Measurements from ENCODE around the gene SYNDIG1L.
"Not testable (repeated sequence)": the region's sequence is repeated elsewhere in the genome, so short reads cannot be mapped to it uniquely, and the experiment has no call there.

Gene SYNDIG1L

GRCh38 chr14:74401504-74402241 is 24.3 kb downstream of the SYNDIG1L start:
- peak; percentile 7 to 55 (median 27) for DNase-seq

GRCh38 chr14:74400919-74401503 is 25.0 kb downstream of the SYNDIG1L start:
- DNase-seq: no peak

- no peak for DNase-seq
Measured at GRCh38 chr14:74400031-74400685, 25.9 kb downstream of the SYNDIG1L start.

- DNase-seq: no peak
Measured at GRCh38 chr14:74395094-74395493, 30.9 kb downstream of the SYNDIG1L start.

- DNase-seq: no peak
Measured at GRCh38 chr14:74394549-74394948, 31.5 kb downstream of the SYNDIG1L start.

GRCh38 chr14:74392616-74393570 is 33.1 kb downstream of the SYNDIG1L start:
- DNase-seq: no peak

- DNase-seq: no peak
Measured at GRCh38 chr14:74391479-74391878, 34.5 kb downstream of the SYNDIG1L start.

GRCh38 chr14:74390505-74390904 is 35.5 kb downstream of the SYNDIG1L start:
- not testable (repeated sequence) for DNase-seq

DNA sequence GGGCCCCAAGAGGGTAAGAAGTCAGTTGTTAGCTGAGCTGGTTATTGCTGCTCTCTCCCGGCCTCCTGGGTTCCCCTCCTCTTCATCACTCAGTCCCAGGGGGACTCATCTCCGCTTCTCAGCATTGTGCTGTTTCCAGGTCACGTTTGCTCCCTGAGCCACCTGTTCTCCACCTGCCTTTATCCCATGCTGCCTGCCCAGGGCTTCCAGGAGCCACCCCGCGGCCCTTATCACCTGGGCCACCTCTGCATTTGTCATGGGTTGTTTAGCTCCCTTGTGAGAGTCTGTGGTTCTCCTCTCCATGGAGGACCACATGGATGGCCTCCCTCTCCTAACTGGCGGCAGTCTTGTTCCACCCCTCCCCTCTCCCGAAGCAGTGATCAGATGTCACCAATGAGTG is 36.0 kb downstream of the SYNDIG1L start:
- no peak for DNase-seq

- no peak for DNase-seq
Measured at GRCh38 chr14:74382231-74382630, 43.8 kb downstream of the SYNDIG1L start.

DNA sequence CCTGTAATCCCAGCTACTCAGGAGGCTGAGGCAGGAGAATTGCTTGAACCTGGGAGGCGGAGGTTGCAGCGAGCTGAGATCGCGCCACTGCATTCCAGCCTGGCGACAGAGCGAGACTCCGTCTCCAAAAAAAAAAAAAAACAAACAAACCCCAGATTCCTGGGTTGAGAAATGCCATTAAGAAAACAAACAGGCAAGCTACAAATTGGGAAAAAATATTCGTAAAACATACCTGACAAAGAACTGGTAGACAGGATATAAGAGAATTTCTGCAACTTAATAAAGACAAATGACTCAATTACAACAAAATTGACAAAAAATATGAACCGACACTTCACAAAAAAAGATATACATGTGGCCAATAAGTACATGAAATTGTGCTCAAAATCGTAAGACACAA is 44.4 kb downstream of the SYNDIG1L start:
- not testable (repeated sequence) for DNase-seq

DNA sequence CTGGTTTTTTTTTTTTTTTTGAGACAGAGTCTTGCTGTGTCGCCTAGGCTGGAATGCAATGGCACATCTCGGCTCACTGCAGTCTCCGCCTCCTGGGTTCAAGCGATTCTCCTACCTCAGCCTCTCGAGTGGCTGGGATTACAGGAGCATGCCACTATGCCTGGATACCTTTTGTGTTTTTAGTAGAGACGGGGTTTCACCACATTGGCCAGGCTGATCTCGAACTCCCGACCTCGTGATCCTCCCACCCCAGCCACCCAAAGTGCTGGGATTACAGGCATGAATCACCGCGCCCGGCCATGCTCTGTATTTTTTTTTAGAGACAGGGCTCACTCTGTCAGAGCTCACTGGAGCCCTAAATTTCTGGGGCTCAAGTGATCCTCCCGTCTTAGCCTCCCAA is 45.2 kb downstream of the SYNDIG1L start:
- DNase-seq: no peak

DNA sequence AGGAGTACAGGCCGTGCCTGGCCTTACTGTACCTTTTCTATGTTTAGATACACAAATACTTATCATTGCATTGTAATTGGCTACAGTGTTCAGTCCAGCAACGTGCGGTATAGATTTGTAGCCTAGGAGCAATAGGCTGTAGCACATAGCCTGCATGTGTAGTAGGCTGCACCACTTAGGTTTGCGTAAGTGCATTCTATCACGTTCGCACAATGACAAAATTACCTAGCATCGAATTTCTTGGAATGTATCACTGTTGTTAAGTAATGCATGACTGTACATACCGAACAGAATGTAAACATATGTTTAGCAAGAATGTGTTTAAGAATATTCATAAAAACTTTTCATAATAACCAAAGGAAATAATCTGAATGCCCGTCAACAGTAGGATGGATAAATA is 45.8 kb downstream of the SYNDIG1L start:
- DNase-seq: no peak

- no peak for DNase-seq
Measured at GRCh38 chr14:74377976-74378690, 47.9 kb downstream of the SYNDIG1L start.

- DNase-seq: no peak
Measured at GRCh38 chr14:74368441-74368840, 57.6 kb downstream of the SYNDIG1L start.

DNA sequence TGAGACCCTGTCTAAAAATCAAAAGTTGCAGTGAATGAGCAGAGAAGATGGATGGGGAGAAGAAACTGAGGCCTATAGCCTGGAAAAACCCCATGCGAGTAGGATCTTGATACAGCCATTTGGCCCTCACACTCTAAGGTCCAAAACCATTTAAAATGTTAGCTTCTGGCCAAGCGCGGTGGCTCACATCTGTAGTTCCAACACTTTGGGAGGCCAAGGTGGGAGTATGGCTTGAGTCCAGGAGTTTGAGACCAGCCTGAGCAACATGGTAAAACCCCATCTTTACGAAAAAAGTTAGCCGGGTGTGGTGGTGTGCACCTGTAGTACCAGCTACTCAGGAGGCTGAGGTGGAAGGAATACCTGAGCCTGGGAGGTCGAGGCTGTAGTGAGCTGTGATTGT is 58.0 kb downstream of the SYNDIG1L start:
- no peak for DNase-seq

DNA sequence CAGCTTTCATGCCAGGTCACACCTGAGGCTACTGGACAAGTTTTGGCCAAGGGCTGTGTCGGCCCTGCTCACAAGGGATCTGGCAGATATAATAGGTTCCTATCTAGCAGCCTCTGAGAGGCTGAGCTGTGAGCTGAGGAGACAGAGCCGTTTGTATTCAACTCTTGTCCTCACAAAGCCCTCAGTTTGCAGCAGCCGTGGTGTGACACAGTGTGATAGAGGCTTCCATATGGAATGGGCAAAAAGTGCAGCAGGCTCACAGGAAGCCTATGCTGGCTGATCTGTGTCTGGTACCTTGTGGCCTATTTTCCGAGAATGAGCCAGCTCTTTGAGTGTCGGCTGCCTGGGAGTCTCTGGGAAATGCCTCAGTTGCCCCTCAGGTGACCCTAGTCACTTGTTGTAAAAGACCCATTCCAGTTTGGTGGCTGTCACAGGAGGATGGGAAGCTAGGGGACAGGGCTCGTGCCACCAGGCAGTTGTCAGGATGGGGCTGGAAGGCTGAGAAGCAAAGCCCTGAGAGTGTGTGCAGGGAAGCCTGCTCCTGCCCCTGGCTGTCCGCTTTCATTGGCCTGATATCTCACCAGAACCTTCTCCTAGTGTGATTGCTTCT is 61.6 kb downstream of the SYNDIG1L start:
- DNase-seq: no peak

- peak in 5 of 6 experiments; percentile 31 to 59 (median 46) for DNase-seq
Measured at GRCh38 chr14:74362361-74362915, 63.6 kb downstream of the SYNDIG1L start.

GRCh38 chr14:74360163-74360562 is 65.8 kb downstream of the SYNDIG1L start:
- DNase-seq: no peak

DNA sequence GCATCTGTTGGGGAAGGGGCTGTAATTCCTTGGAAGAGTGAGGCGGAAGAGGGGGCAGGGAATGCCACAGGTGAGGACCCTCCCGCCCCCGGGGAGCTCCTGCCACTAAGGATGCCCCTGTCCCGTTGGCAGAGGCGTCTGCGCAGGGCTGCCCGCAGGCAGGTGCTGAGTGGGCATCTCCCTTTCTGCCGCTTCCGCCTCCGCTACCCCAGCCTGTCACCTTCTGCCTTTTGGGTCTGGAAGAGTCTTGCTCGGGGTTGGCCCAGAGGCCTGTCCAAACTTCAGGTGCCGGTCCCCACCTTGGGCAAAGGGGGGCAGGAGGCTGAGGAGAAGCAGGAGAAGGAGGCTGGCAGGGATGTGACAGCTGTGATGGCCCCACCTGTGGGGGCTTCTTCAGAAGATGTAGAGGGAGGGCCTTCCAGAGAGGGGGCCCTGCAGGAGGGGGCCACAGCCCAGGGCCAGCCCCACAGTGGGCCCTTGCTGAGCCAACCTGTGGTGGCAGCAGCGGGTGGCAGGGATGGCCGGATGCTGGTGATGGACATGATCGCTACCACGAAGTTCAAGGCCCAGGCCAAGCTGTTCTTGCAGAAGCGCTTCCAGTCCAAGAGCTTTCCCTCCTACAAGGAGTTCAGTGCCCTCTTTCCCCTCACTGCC is 67.7 kb downstream of the SYNDIG1L start:
- DNase-seq: no peak

DNA sequence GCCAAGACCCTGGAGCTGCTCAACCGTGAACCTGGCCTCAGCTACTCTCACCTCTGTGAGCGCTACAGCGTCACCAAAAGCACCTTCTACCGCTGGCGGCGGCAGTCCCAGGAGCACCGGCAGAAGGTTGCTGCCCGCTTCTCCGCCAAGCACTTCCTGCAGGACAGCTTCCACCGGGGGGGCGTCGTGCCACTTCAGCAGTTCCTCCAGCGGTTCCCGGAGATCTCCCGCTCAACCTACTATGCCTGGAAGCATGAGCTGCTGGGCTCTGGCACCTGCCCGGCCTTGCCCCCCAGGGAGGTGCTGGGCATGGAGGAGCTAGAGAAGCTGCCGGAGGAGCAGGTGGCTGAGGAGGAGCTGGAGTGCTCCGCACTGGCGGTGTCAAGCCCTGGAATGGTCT is 68.4 kb downstream of the SYNDIG1L start:
- DNase-seq: no peak
